Fibroblast of the aortic adventitia (primary cell): ENCODE measurements around the gene HNF1B. TPM values are rescaled to one million over a fixed set of nuclear protein-coding genes. Genes with fewer than 3 reads are reported as not detected.

Source experiments
- DNase-seq: peaks from one replicate; pipeline ENCODE4 v3.0.0-alpha.2; 2010; ENCODE audit warnings: low read depth
- H3K4me3 ChIP-seq: 2 replicates; pipeline ENCODE4 v1.5.1; 2011; ENCODE audit warnings: low read depth, mild to moderate bottlenecking, control low read depth, low read length, moderate library complexity
- total RNA-seq: library from RNA; depleted of rRNA; stranded (reverse); fragments of >200 nt; gene quantifications from 2 replicates; pipeline ENCODE4 v1.2.3, GENCODE V29; 2012; ENCODE audit warnings: low replicate concordance
- TF ChIP-seq, protein P1 (sequence below): IDR thresholded peaks from 2 replicates; pipeline ENCODE4 v1.5.1; 2011; ENCODE audit warnings: mild to moderate bottlenecking, low read length, control low read depth, inconsistent platforms; ENCODE audit not compliant: insufficient read depth

HNF1B gene
- total RNA-seq, 1 donor, result not detected

- TF ChIP-seq, protein P1, sequence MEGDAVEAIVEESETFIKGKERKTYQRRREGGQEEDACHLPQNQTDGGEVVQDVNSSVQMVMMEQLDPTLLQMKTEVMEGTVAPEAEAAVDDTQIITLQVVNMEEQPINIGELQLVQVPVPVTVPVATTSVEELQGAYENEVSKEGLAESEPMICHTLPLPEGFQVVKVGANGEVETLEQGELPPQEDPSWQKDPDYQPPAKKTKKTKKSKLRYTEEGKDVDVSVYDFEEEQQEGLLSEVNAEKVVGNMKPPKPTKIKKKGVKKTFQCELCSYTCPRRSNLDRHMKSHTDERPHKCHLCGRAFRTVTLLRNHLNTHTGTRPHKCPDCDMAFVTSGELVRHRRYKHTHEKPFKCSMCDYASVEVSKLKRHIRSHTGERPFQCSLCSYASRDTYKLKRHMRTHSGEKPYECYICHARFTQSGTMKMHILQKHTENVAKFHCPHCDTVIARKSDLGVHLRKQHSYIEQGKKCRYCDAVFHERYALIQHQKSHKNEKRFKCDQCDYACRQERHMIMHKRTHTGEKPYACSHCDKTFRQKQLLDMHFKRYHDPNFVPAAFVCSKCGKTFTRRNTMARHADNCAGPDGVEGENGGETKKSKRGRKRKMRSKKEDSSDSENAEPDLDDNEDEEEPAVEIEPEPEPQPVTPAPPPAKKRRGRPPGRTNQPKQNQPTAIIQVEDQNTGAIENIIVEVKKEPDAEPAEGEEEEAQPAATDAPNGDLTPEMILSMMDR, result no peak
- H3K4me3 ChIP-seq, result no peak overlapping the region
- DNase-seq, result no peak
These were observed 26.4 kb downstream of the HNF1B start for GRCh38 chr17:37718324-37719048.

GRCh38 chr17:37717627-37718323, 27.1 kb downstream of the HNF1B start:
- DNase-seq, result peak; percentile 70
- no peak overlapping the region for H3K4me3 ChIP-seq
- TF ChIP-seq, protein P1, result no peak

DNA sequence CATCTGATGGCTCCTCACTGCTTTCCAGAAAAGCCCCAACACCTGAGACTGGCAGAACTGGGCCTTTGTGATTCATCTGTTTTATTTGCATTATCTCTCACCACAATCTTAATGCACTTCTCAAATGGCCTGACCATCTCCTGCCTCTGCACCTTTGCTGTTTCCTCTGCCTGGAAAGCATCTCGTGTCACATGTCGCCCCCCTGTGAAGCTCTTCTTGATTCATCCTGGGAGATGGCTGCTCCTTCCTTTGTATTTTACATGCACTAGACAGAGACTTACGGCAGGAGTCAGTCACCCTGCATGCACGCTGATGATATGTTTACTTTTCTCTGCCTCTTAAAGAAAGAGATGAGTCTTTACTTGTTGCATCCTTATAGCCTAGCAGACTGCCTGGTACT, 30.0 kb downstream of the HNF1B start:
- TF ChIP-seq, protein P1, result no peak
- DNase-seq, result no peak
- H3K4me3 ChIP-seq, result no peak overlapping the region

DNA sequence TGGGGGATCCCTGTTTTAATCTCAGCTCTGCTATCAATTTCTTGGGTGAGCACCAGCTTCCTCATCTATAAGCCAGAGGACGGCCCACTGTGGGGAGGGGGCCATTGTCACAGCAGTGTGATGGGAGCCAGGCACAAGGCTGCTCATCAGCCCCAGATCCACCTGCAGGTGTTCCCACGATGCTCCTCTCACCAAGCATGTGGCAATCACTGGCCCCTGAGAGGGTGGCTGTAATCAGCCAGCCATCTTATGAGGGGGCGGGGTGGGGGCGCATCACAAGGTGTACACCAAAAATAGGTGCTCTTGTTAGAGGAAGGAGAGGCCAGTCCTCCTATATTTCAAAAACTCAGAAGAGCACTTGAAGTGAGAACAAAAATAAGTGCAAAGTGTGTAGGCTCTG, 31.2 kb downstream of the HNF1B start:
- TF ChIP-seq, protein P1, result no peak
- no peak overlapping the region for H3K4me3 ChIP-seq
- DNase-seq, result no peak

- TF ChIP-seq, protein P1, result no peak
- no peak for DNase-seq
- H3K4me3 ChIP-seq, result no peak overlapping the region
These were observed 31.8 kb downstream of the HNF1B start for GRCh38 chr17:37713028-37713431.

- no peak for DNase-seq
- TF ChIP-seq, protein P1, result no peak
These were observed 33.7 kb downstream of the HNF1B start for GRCh38 chr17:37711113-37711512.

More at GRCh38 chr17:37711113-37711512, 33.7 kb downstream of the HNF1B start:
- no peak overlapping the region for H3K4me3 ChIP-seq
